ENCODE results near the gene CALCOCO2. TPM values are rescaled to one million over a fixed set of nuclear protein-coding genes. Genes with fewer than 3 reads are reported as not detected.

Gene CALCOCO2, protein sequence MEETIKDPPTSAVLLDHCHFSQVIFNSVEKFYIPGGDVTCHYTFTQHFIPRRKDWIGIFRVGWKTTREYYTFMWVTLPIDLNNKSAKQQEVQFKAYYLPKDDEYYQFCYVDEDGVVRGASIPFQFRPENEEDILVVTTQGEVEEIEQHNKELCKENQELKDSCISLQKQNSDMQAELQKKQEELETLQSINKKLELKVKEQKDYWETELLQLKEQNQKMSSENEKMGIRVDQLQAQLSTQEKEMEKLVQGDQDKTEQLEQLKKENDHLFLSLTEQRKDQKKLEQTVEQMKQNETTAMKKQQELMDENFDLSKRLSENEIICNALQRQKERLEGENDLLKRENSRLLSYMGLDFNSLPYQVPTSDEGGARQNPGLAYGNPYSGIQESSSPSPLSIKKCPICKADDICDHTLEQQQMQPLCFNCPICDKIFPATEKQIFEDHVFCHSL
- 239 TPM for polyA plus RNA-seq (2013)

DNA sequence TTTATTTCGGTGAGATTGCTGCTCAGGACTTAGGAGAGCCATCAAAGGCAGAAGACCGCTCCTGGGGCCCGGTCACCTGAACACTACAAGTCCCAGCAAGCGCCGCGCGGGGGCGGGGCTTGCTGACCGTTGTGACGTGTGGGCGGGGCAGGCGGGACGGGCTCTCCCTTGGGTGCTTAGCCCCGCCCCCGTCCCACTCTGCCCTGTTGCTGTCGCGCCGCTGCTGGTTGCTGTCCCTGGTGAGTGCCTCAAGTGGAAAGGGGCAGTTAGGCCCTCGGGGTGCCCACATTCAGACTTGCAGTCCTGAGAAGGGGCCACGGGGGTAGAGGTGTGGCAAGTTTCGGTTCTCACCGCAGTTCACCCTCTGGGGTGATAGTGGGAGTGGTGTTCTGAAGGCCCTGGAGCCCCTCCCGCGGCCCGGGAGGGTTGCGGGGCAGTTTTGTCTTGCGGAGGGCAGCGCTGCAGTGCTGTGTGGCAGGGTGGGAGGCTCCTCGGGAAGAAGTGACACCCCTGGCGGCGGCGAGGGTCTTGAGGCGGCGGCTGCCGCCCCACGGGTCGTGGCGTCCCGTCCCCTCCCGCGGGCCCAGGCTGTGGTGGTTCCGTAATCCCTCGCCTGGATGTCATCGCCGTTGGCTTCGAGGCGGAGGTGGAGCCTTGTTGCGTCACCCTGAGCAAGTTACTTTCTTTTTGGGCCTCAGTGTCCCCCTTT, at the start of gene CALCOCO2:
CALCOCO2 (plus strand) TSS at position 196 of the 709 bp plus-strand sequence. CDS start 10,673 bp downstream, outside the sequence.
- under 1% methylated on average over 37 of the region's 48 CpGs for WGBS (ENCODE audit: insufficient coverage)
- peaks cover 0 to 2% (median 0%) of the 10 kb centered on the region in 4 experiments for H3K36me3 ChIP-seq (ENCODE audit: control insufficient read depth in 4 of 4, insufficient read depth in 4 of 4, low read length in 3 of 4)
- no peaks in the 10 kb centered on the region for H3K27me3 ChIP-seq (replicated peaks in 2 of 5; ENCODE audit: control insufficient read depth in 4 of 5, insufficient read depth in 5 of 5, low read length in 4 of 5)
- ChIA-PET POLR2A (interaction anchor here (0.8 kb wide), 1 partner anchor 25 kb away, joined by 3 read pairs; no protein-coding TSS in a partner anchor), CTCF (interaction anchor here (0.7 to 2.6 kb wide), 12 partner anchors 11 to 64 kb away, joined by 3 to 14 read pairs (median 4); no protein-coding TSS in a partner anchor)
- no peaks in the 10 kb centered on the region for H3K9me3 ChIP-seq (ENCODE audit: control extremely low read depth in 1 of 5, control insufficient read depth in 4 of 5, insufficient read depth in 2 of 5, low read depth in 1 of 5, low read length in 4 of 5)
- peak within 1 kb of the TSS; percentile 51 to 96 (median 87) for H3K4me3 ChIP-seq (ENCODE audit: control insufficient read depth in 1 of 7, extremely low read depth in 1 of 7, insufficient read depth in 4 of 7, low read depth in 2 of 7, low read length in 6 of 7)
- peaks cover 7 to 25% (median 15%) of the 10 kb centered on the region in 4 experiments for H3K4me1 ChIP-seq (ENCODE audit: control extremely low read depth in 1 of 4, control insufficient read depth in 4 of 4, insufficient read depth in 4 of 4, low read length in 3 of 4)
- DNase-seq, result peak; percentile 89 to 92 (median 91)
- peak within 1 kb of the TSS; percentile 85 to 93 for H3K27ac ChIP-seq (ENCODE audit: insufficient read depth in 1 of 2, low read depth in 1 of 2, low read length in 2 of 2, poor library complexity in 1 of 2, severe bottlenecking in 2 of 2)

DNA sequence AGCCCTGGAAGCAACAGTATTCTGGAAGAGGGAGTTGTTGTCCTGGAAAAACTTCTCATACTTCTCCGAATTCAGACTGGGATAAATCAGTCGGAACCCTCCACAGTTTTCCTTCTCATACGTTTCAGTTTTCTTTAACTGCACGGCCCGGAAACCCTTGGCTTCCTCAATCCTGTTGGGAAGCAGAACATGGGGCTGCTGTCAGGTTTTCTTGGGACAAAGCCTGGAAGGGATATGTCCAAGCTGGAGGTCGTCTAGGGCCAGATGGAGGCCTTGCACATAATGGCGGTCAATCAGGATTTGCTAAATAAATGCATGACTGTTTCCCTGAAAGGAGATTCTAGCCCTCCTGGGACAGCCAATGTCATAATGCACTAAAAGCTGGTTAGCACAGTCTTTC, 43.0 kb upstream of the CALCOCO2 start:
- DNase-seq, result no peak
- CTCF ChIA-PET, result interaction anchor here (0.9 to 40.6 kb wide), 6 partner anchors 9 to 109 kb away, joined by 3 to 1090 read pairs (median 11); partner anchors contain the start of genes ATP5MC1, HOXB13 and PRAC2

DNA sequence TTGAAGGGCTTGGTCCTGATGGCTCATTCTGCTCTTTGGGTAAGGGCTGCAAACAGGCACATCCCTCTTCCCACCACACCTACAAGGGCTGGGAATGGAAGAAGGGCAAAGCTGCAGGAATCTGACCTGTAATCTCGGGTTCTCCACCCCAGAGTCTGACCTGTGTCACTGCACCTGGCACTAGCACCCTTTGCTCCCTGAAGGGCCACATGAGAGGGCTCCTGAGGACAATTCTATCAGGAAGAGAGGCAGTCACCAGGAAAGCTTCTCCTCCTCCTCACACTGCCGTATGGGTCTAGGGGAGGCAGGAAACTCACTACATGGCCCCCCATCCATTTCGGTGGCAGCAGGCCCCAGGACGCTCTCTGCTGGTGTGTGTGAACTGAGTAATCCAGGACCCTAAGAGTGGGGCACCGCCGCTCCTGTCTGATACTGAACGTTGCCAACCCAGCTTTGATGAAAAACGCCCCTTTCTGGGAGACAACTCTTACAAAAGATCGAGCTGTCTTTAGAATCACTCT, 40.2 kb upstream of the CALCOCO2 start:
- Histone ChIP-seq H3K4me1 (ENCODE audit: control extremely low read depth in 1 of 4, control insufficient read depth in 4 of 4, insufficient read depth in 4 of 4, low read length in 3 of 4) (peaks cover 0 to 9% (median 0%) of the 10 kb centered on the region in 4 experiments), H3K27ac (ENCODE audit: insufficient read depth in 1 of 2, low read depth in 1 of 2, low read length in 2 of 2, poor library complexity in 1 of 2, severe bottlenecking in 2 of 2) (no peak overlapping the region), H3K4me3 (ENCODE audit: control insufficient read depth in 1 of 7, extremely low read depth in 1 of 7, insufficient read depth in 4 of 7, low read depth in 2 of 7, low read length in 6 of 7) (no peak overlapping the region), H3K9me3 (ENCODE audit: control extremely low read depth in 1 of 5, control insufficient read depth in 4 of 5, insufficient read depth in 2 of 5, low read depth in 1 of 5, low read length in 4 of 5) (no peaks in the 10 kb centered on the region), H3K36me3 (ENCODE audit: control insufficient read depth in 4 of 4, insufficient read depth in 4 of 4, low read length in 3 of 4) (no peaks in the 10 kb centered on the region), H3K27me3 (replicated peaks in 2 of 5; ENCODE audit: control insufficient read depth in 4 of 5, insufficient read depth in 5 of 5, low read length in 4 of 5) (peaks cover 0 to 74% (median 23%) of the 10 kb centered on the region in 5 experiments)
- ChIA-PET POLR2A (no interaction called here), CTCF (interaction anchor here (1.0 to 40.6 kb wide), 19 partner anchors 8 to 154 kb away, joined by 3 to 1090 read pairs (median 6); partner anchors contain the start of genes ATP5MC1, HOXB13, PRAC1 and PRAC2)
- WGBS (ENCODE audit: insufficient coverage), result 14% methylated on average over 6 of the region's 9 CpGs
- DNase-seq, result no peak

More for the DNA sequence above, 43.0 kb upstream of the CALCOCO2 start:
- POLR2A ChIA-PET, result no interaction called here
- Histone ChIP-seq H3K4me1 (ENCODE audit: control extremely low read depth in 1 of 4, control insufficient read depth in 4 of 4, insufficient read depth in 4 of 4, low read length in 3 of 4) (peaks cover 0 to 9% (median 0%) of the 10 kb centered on the region in 4 experiments), H3K27me3 (replicated peaks in 2 of 5; ENCODE audit: control insufficient read depth in 4 of 5, insufficient read depth in 5 of 5, low read length in 4 of 5) (peaks cover 0 to 65% (median 19%) of the 10 kb centered on the region in 5 experiments), H3K27ac (ENCODE audit: insufficient read depth in 1 of 2, low read depth in 1 of 2, low read length in 2 of 2, poor library complexity in 1 of 2, severe bottlenecking in 2 of 2) (no peak overlapping the region), H3K4me3 (ENCODE audit: control insufficient read depth in 1 of 7, extremely low read depth in 1 of 7, insufficient read depth in 4 of 7, low read depth in 2 of 7, low read length in 6 of 7) (no peak overlapping the region), H3K9me3 (ENCODE audit: control extremely low read depth in 1 of 5, control insufficient read depth in 4 of 5, insufficient read depth in 2 of 5, low read depth in 1 of 5, low read length in 4 of 5) (no peaks in the 10 kb centered on the region), H3K36me3 (ENCODE audit: control insufficient read depth in 4 of 4, insufficient read depth in 4 of 4, low read length in 3 of 4) (no peaks in the 10 kb centered on the region)
- WGBS (ENCODE audit: insufficient coverage), result 94% methylated on average over 7 of the region's 7 CpGs

DNA sequence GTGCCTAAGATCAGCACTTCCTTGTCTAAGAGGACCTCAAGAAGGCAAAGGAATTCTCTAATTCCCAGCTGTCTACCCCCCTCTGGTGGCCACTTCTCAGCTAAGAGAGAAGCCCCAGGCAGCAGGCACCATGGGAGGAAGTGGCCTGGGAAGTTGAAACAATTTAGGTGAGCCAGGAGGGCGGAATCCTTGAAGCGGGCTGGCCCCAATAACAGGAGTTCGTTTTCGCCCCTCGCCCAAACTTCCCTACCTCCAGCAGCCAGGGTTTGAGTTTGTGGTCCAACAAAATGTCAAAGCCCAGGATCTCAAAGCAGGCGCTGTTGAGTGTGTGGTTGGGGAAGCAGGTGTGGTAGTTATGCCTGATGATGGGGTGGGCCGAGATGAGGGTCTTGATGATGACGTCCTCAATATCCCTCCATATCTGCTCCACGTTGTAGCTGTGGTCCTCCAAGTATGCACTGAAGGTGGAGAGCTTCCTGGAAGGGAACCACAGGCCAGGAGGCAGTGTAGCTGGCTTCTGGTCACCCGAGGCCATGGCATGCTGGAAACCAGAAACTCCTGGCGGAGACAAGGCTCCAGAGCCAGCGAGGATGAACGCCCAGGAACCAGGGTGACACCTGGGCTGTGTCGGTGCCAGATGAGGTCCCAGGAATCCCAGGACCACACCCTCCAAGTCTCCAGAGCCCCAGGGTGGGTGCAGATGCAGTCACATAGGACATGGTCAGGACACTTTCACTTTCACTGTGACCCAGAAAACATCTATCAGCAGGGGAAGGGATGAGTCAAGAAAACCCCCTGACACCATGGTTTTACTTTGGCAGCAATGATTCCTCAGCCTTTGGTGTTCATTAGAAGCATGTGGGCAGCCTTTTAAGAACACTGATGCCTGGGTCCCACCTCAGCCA, 39.5 kb upstream of the CALCOCO2 start:
- CTCF ChIA-PET, result interaction anchor here (0.6 to 40.6 kb wide), 20 partner anchors 8 to 155 kb away, joined by 3 to 1090 read pairs (median 6); partner anchors contain the start of genes ATP5MC1, HOXB13, PRAC1 and PRAC2
- DNase-seq, result peak; percentile 60 to 66 (median 65)
- POLR2A ChIA-PET, result no interaction called here
- Histone ChIP-seq H3K4me3 (ENCODE audit: control insufficient read depth in 1 of 7, extremely low read depth in 1 of 7, insufficient read depth in 4 of 7, low read depth in 2 of 7, low read length in 6 of 7) (no peak overlapping the region), H3K36me3 (ENCODE audit: control insufficient read depth in 4 of 4, insufficient read depth in 4 of 4, low read length in 3 of 4) (no peaks in the 10 kb centered on the region), H3K27ac (ENCODE audit: insufficient read depth in 1 of 2, low read depth in 1 of 2, low read length in 2 of 2, poor library complexity in 1 of 2, severe bottlenecking in 2 of 2) (no peak overlapping the region), H3K9me3 (ENCODE audit: control extremely low read depth in 1 of 5, control insufficient read depth in 4 of 5, insufficient read depth in 2 of 5, low read depth in 1 of 5, low read length in 4 of 5) (no peaks in the 10 kb centered on the region), H3K27me3 (replicated peaks in 2 of 5; ENCODE audit: control insufficient read depth in 4 of 5, insufficient read depth in 5 of 5, low read length in 4 of 5) (peaks cover 0 to 68% (median 22%) of the 10 kb centered on the region in 5 experiments), H3K4me1 (ENCODE audit: control extremely low read depth in 1 of 4, control insufficient read depth in 4 of 4, insufficient read depth in 4 of 4, low read length in 3 of 4) (peaks cover 0 to 11% (median 1%) of the 10 kb centered on the region in 4 experiments)
- WGBS (ENCODE audit: insufficient coverage), result 44% methylated on average over 12 of the region's 14 CpGs

DNA sequence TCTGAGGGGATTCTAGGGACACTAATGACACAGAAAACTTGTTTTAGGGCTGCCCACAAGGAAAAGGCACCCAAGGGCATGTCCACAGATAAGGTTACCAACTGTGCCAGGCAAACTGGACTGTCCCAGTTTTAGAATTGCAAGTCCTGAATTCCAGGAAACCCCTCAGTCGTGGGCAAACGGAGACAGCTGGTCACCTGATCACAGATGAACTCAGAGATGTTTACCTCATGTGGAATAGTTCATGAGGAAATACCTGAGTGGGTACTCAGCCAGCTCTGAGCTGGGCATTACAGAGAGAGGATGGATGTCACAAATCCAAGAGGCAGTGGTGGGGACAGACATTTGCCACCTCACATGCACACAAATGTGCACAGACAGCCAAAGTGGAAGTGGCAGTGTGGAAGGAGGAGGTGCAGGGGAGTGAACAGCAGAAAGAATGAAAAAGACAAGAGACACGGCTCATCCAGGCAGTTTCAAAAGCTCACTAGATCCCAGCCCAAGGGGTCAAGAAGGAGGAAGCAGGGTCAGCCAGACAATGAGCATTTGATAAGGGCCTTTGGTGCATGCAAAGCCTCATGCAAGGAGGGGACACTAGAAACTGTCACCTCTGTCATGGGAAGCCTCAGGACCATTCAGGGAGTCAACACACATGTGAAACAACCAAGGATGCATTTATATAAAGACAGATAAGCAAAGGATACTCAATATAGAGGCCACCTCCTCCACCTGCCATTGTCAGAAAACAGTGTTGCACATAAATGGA, 38.6 kb upstream of the CALCOCO2 start:
- ChIA-PET POLR2A (no interaction called here), CTCF (interaction anchor here (0.6 to 40.6 kb wide), 8 partner anchors 13 to 121 kb away, joined by 3 to 1090 read pairs (median 11); partner anchors contain the start of genes ATP5MC1, HOXB13 and PRAC2)
- peaks cover 0 to 62% (median 26%) of the 10 kb centered on the region in 5 experiments for H3K27me3 ChIP-seq (replicated peaks in 2 of 5; ENCODE audit: control insufficient read depth in 4 of 5, insufficient read depth in 5 of 5, low read length in 4 of 5)
- no peak overlapping the region for H3K4me3 ChIP-seq (ENCODE audit: control insufficient read depth in 1 of 7, extremely low read depth in 1 of 7, insufficient read depth in 4 of 7, low read depth in 2 of 7, low read length in 6 of 7)
- H3K36me3 ChIP-seq (ENCODE audit: control insufficient read depth in 4 of 4, insufficient read depth in 4 of 4, low read length in 3 of 4), result no peaks in the 10 kb centered on the region
- WGBS (ENCODE audit: insufficient coverage), result 65% methylated on average over 3 of the region's 3 CpGs
- no peaks in the 10 kb centered on the region for H3K9me3 ChIP-seq (ENCODE audit: control extremely low read depth in 1 of 5, control insufficient read depth in 4 of 5, insufficient read depth in 2 of 5, low read depth in 1 of 5, low read length in 4 of 5)
- DNase-seq, result no peak
- H3K27ac ChIP-seq (ENCODE audit: insufficient read depth in 1 of 2, low read depth in 1 of 2, low read length in 2 of 2, poor library complexity in 1 of 2, severe bottlenecking in 2 of 2), result no peak overlapping the region
- H3K4me1 ChIP-seq (ENCODE audit: control extremely low read depth in 1 of 4, control insufficient read depth in 4 of 4, insufficient read depth in 4 of 4, low read length in 3 of 4), result peaks cover 0 to 11% (median 3%) of the 10 kb centered on the region in 4 experiments

Data from common myeloid progenitor, CD34-positive (primary cell).